Astrocyte of the hippocampus (primary cell): ENCODE data around the gene MID1IP1.

Experiments used
- DNase-seq: peaks from one replicate; pipeline ENCODE4 v3.0.0; 2011; ENCODE audit warnings: low read depth, low spot score

The MID1IP1 gene

GRCh38 chrX:38800981-38801845 is at the start of gene MID1IP1:
MID1IP1 (plus strand) TSS chrX:38801459; CDS start chrX:38804947, 3,488 bp downstream.
- DNase-seq: peak; percentile 95

GRCh38 chrX:38754102-38754790 is 47.0 kb upstream of the MID1IP1 start:
- peak; percentile 61 for DNase-seq

DNA sequence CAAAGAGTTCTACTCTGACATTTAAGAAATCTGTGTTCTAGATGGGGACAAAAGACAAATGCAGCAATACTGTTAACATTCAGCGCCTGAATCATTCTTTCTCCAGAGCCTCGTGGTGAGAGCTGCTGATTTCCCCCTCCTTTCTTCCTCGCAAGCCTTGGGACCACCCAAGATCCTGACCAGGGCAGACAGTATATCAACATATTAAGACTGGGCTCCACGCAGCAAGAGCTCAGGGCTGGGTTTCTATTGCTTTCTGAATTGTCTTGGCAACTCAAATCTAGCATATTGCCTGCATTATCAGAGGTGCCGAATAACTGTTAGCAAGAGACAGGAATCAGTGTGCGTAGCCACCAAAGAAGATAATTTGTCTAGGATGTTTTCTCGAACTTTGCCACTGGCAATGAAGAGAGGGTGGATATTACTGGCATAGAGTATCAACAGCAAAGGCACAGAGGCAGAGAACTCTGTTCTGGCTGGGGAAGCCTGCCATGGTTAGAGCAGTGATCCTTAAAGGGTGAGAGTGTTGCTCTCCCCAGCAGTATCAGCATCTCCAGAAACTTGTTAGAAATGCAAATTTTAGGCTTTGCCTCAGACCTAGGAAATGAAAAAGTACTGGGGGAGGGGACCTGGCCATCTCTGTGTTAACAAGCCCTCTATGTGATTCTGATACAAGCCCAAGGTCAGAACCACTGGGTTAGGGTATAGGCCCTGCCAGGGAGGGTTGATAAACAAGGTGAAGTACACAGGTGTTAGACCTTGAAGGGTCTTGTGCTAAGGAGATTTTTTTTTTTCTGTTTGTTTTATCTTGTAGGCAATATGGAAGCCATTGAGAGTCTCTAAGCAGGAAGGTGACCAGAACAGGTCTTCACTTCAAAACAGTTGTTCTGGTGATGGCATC is 46.2 kb upstream of the MID1IP1 start:
- no peak for DNase-seq

DNA sequence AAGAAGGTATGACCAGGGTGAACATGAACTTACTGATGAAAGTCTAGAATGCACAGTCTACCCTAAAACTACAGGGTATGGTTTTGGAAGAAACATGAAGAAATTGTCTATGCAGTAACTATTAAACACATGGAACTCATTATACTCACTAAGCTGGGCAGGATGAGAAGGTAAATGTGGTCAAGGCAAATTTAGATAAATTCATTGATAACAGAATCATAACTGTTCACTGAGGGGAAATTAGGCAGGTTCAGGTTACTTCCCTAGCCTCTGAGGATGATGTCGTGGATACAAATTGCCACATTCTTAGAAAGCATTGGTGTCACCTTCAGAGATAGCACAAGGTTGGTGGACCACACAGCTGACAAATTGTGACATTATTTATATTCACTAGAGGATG is 40.4 kb upstream of the MID1IP1 start:
- DNase-seq: no peak

DNA sequence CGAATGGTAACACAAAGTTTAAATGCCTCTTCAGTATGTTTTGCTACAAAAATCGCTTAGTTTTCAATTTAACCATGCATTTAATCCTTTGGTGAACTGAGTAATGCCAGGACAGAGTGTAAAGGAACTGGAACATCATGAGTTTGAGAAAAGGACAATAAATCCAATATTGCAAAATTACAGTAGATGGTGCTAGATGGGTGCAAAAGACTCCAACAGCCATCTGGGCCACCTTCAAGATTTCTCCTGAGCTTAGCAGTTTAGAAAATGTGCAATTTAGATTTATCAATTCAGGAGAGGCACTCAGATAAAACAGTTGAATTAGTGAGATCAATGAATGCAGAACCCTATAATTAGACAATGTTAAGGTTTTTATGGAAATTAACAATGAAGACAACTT is 33.2 kb upstream of the MID1IP1 start:
- peak; percentile 26 for DNase-seq

- DNase-seq: no peak
These were observed 31.1 kb upstream of the MID1IP1 start for GRCh38 chrX:38770152-38770551.

DNA sequence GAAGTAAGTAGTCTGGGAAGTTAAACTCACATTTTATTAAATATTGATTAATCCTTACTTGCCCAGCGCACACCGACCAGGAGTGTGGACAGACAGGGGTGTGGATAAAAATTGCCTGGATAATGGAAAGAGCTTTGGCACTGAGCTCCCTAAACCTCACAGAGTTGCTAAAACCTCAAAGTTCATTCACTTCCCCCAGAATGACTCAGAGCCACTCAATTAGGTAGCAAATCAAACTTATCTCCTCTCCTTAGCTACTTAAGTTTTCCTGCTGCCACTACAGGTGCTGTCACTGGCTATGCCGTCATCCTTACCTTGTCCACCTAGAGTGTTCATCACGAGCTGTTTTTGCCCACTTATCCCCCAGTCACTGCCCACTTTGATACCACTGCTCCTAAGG is 27.0 kb upstream of the MID1IP1 start:
- DNase-seq: peak; percentile 10

- DNase-seq: no peak
These were observed 4.3 kb upstream of the MID1IP1 start for GRCh38 chrX:38796946-38797345.

GRCh38 chrX:38798956-38799355 is 2.3 kb upstream of the MID1IP1 start:
- DNase-seq: peak; percentile 47

GRCh38 chrX:38799995-38800580 is 1.2 kb upstream of the MID1IP1 start:
- no peak for DNase-seq

- peak; percentile 6 for DNase-seq
These were observed 2.0 kb downstream of the MID1IP1 start for GRCh38 chrX:38803243-38803587.

GRCh38 chrX:38803588-38804431 is 2.6 kb downstream of the MID1IP1 start:
- peak; percentile 82 for DNase-seq

DNA sequence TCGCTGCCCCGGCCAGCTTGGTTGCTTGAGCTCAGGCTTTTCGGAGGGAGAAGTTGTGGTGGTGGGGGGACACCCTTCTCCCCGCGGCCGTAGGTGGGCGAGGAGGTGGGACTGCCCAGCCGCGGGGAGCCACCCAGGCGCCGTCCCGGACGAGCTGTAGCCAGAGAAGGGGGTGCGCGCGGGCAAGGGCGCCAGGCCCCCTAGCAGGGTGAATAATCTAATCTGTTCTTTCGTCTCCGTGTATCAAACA is 3.1 kb downstream of the MID1IP1 start:
- no peak for DNase-seq

DNA sequence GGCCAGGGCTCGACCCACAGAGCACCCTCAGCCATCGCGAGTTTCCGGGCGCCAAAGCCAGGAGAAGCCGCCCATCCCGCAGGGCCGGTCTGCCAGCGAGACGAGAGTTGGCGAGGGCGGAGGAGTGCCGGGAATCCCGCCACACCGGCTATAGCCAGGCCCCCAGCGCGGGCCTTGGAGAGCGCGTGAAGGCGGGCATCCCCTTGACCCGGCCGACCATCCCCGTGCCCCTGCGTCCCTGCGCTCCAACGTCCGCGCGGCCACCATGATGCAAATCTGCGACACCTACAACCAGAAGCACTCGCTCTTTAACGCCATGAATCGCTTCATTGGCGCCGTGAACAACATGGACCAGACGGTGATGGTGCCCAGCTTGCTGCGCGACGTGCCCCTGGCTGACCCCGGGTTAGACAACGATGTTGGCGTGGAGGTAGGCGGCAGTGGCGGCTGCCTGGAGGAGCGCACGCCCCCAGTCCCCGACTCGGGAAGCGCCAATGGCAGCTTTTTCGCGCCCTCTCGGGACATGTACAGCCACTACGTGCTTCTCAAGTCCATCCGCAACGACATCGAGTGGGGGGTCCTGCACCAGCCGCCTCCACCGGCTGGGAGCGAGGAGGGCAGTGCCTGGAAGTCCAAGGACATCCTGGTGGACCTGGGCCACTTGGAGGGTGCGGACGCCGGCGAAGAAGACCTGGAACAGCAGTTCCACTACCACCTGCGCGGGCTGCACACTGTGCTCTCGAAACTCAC is 3.6 kb downstream of the MID1IP1 start:
- DNase-seq: peak; percentile 56

DNA sequence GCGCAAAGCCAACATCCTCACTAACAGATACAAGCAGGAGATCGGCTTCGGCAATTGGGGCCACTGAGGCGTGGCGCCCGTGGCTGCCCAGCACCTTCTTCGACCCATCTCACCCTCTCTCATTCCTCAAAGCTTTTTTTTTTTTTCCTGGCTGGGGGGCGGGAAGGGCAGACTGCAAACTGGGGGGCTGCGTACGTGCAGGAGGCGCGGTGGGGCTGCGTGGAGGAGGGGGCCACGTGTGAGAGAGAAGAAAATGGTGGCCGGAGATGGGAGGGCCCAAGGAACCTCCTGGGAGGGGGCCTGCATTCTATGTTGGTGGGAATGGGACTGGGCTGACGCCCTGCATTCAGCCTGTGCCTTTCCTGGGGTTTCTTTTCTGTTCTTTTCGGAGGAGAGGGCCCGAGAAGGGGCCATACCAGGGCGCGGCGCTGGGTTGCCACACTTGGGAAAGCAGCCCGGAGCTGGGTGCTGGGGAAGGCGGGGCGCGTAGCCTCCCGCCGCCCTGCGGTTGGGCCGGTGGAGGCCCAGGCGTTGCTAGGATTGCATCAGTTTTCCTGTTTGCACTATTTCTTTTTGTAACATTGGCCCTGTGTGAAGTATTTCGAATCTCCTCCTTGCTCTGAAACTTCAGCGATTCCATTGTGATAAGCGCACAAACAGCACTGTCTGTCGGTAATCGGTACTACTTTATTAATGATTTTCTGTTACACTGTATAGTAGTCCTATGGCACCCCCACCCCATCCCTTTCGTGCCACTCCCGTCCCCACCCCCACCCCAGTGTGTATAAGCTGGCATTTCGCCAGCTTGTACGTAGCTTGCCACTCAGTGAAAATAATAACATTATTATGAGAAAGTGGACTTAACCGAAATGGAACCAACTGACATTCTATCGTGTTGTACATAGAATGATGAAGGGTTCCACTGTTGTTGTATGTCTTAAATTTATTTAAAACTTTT is 4.5 kb downstream of the MID1IP1 start:
- DNase-seq: peak; percentile 83

GRCh38 chrX:38806875-38807621 is 5.8 kb downstream of the MID1IP1 start:
- peak; percentile 14 for DNase-seq

DNA sequence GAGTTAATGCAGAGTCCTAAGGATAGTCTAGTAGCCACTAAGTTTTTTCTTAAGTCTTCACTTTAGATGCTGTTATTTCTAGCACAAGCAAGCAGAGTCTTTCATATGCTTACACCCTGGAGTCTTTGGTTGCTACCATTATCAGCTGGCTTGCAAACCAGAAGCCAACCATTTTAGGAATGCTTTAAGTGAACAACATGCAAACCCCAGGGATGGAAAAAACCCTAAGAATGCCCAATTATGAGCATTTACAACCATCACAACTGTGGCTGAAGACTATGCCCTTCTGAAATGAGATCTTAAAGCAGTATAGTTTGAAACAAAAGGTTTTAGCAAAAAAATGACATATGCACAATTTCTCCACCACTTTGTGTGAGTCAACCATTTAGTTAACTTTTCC is 6.6 kb downstream of the MID1IP1 start:
- peak; percentile 45 for DNase-seq

GRCh38 chrX:38811515-38812243 is 10.4 kb downstream of the MID1IP1 start:
- DNase-seq: peak; percentile 26
